Activated T-cell treated with anti-CD3 and anti-CD28 coated beads, Interleukin-2, amount 50 U/mL, for 1 hour (primary cell): ENCODE results near the gene DHRS7C.

Source experiments
- DNase-seq: peaks from one replicate; pipeline ENCODE4 v3.0.0-alpha.2; 2020

The DHRS7C gene

GRCh38 chr17:9790889-9791876 is at the start of gene DHRS7C:
Gene DHRS7C, minus strand, starts transcription at chr17:9791592. Its CDS starts 308 bp downstream, at chr17:9791284.
- DNase-seq = no peak

- DNase-seq = no peak
Observed at GRCh38 chr17:9839433-9839832, 48.0 kb upstream of the DHRS7C start.

GRCh38 chr17:9837551-9838471 is 46.4 kb upstream of the DHRS7C start:
- DNase-seq = no peak

- no peak for DNase-seq
Observed at GRCh38 chr17:9833922-9834321, 42.5 kb upstream of the DHRS7C start.

GRCh38 chr17:9830711-9831110 is 39.3 kb upstream of the DHRS7C start:
- DNase-seq = no peak

- no peak for DNase-seq
Observed at GRCh38 chr17:9829343-9829742, 38.0 kb upstream of the DHRS7C start.

- no peak for DNase-seq
Observed at GRCh38 chr17:9828296-9829295, 37.2 kb upstream of the DHRS7C start.

- DNase-seq = no peak
Observed at GRCh38 chr17:9825641-9826150, 34.3 kb upstream of the DHRS7C start, which contains the start of gene GLP2R. Gene GLP2R, plus strand, starts transcription at chr17:9825924. Its CDS starts 140 bp downstream, at chr17:9826064.

GRCh38 chr17:9824797-9825338 is 33.5 kb upstream of the DHRS7C start:
- DNase-seq = no peak

DNA sequence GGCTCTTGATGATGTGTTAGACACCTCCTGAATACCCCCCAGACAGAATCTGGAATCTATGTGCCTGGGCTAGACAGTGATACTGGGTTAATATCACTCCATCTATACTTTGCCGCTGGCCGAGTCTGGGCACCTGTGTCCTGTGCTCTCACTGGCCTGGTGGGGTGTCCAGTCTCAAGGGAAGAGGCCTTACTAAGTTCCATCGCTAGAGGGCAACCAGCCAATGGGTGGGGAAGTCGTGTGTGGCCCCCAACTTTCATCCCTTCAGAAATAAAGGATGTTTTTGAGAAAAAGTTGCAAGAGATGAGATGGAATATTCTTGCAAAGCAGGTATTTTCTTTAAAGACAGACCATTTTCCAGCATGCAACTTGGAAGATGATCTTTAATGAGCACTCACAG is 32.7 kb upstream of the DHRS7C start:
- DNase-seq = no peak

DNA sequence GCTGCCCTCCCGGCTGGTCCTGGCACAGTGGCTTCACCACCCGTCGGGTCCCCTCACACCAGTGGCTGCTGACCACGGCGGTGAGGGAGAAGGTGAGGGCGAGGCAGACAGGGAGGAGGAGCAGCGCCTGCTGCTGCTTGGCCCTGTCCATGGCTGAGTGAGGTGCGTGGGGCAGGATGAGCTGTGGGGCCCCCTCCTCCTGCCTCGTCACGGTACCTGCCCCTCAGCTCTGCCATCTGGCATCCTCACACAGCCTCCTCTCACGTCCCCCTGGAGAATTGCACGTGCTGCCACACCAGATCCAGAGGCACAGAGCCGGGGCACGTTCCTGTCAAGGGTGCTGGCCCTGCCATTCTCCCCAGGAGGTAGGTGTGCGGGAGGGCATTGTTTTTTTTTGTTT is 30.5 kb upstream of the DHRS7C start, which contains the start of gene GSG1L2:
TSS of gene GSG1L2 (minus strand) at position 159 of the 400 bp plus-strand sequence. CDS start at position 151, 8 bp downstream.
- no peak for DNase-seq

DNA sequence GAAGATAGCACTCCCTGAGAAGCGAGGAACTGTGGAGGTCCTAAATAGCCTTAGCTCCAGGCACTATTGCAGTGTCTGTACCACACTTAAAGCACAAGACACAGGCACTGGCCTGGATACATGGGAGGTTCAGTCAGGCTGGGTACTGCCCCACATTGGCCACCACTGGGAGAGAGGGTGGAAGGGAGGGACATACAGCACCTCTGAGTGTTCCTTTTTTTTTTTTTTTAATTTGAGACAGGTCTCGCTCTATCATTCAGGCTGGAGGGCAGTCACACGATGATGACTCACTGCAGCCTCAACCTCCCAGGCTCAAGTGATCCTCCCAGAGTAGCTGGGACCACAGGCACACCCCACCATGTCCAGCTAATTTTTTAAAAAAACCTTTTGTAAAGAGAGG is 29.1 kb upstream of the DHRS7C start:
- DNase-seq = no peak

DNA sequence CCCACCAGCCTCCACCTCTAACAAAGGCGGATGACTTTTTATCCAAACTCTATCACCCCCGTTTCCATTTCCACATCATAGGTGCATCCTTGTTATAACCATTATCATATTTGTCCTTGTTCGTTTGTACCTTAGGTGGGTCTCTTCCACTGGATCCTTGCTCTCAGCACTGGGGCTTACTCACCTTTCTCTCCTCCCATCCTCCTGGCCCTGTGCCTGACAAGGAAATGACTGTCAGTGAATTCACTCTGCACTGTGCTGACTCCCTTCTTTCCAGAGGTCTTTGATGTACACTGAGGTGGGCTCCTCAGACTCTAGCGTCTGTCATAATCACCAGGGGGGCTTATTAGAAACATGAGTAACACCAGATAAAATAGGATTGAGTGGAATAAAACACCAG is 27.4 kb upstream of the DHRS7C start:
- no peak for DNase-seq

DNA sequence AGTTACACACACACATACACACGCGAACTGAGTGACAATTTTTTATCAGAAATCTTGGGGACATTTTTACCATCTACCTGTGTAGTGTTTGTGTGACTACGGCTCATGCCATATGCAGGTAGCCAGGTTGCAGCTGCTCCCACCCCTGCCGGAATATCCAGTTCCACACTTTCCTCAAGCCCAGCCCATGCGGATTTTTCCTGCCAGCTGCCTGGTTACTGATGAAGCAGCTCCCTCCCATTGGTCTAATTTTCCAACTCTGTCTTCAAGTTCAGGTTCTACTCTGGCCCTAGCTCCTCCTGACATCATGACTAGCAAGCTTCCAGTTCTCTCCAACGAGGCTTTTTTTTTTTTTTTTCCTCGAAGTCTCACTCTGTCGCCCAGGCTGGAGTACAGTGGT is 25.7 kb upstream of the DHRS7C start:
- no peak for DNase-seq

GRCh38 chr17:9816472-9816871 is 25.1 kb upstream of the DHRS7C start:
- no peak for DNase-seq

- no peak for DNase-seq
Observed at GRCh38 chr17:9814337-9814945, 23.0 kb upstream of the DHRS7C start.

DNA sequence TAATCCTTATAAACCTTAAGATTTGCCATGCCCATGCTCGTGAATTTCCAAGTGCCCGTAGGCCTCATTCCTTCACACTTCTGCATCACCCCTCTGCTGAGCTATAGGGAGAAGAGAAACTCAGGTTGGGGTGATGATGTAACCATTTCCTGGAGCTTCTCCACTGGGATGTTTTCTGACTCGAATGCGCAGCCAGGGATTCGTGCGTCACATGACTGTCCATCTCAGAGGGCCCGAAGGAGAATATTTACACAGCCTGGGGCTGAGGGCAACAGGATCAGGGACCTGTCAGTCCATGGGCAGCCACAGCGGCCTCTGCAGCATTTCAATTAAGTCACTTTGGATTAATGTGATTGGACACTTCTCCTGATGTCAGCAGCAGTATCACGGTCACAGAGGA is 21.8 kb upstream of the DHRS7C start:
- no peak for DNase-seq

GRCh38 chr17:9811537-9811936 is 20.1 kb upstream of the DHRS7C start:
- no peak for DNase-seq

DNA sequence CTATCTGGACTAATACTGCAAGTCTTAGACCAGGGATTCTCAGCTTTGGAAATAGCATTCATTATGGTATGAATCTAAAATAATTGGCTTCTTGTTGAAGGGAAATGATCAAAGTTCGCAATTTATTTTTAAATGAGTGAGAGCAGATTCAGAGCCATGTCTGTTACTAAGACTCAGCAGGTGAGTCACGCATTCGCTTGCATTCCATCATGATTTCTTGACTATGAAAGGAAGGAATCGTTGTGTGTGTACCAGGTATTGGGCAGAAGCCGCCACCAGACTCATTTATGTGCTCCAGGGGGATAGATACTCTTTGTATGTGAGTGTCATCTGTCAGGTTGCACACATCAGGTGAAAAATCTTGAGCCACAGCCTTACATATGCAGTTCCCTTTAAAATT is 19.7 kb upstream of the DHRS7C start:
- no peak for DNase-seq

DNA sequence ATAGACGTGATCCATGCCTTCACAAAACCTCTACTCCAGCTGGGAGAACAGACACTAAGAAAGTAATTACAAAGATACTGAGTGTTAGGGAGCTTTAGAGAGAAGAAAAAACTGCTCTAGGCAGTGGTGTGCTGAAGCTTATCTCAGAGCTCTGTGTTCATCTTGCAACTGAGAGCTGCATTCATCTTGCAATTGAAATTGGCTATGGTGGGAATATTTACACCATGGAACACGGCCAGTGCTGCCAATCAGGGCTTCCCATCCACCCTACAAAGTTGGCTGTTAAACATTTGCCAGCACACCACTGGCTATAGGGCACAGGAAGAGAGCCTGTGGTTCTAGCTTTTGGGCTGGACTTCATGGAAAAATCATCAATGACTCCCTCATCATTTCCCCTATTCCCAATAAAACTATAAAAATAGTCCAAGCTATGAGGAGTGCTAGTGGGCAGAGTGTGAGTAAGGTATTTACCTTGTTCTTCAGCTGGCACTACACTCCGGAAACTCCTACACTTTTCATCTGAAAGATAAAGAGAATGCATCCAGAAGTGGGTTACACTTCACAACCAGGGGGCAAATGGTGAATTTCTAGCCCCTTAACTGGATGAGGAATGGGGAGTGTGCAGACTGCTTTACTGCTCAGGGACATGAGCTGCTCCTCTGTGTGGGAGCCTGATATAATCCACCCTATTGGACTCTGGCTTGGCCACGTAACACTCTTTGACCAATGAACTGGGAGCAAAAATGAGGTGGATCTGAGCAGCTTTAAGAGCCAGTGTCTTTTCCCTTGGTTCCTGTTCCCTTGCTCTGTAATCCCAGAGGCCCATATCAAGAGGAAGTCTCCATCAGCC is 18.9 kb upstream of the DHRS7C start:
- DNase-seq = no peak
